GM12873 (cell line): Measurements from ENCODE around the gene RCAN3.

ENCODE experiments used
- CTCF ChIP-seq: IDR thresholded peaks from 2 replicates; pipeline ENCODE4 v1.5.1; 2012; ENCODE audit warnings: low read depth, mild to moderate bottlenecking, moderate library complexity, low read length, control low read depth; ENCODE audit not compliant: insufficient read depth; ENCODE audit errors: missing control alignments

Gene RCAN3

DNA sequence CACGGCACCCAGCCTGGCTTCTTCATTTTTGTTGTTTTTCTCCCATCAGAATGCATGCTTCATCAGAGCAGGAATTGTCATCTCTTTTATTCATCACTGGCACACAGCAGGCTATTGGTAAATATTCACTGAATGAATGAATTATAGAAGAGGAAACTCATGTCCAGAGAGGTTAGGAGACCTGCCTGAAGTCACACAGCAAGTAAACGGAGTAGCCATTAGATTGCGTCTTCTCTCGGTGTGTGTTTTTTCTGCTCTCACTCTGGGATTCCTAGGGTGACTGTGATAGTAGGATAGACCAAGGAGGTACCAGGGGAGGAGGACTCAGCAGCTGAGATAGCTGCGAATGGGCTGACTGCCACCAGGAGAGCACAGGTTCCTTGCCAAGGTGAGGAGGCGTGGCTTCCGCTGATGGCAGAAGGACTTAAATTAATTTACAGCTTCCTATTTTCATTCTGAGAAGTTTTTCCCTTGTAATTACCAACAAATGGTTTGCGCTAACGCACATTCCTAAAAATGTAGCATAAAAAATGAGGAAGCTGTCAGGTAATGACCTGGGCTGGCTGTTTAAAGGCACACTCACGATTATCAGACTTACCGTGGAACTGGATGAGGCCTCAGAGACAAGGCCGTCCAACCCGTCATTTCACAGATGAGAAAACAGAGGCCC, 48.8 kb downstream of the RCAN3 start:
- TF ChIP-seq CTCF, result no peak

DNA sequence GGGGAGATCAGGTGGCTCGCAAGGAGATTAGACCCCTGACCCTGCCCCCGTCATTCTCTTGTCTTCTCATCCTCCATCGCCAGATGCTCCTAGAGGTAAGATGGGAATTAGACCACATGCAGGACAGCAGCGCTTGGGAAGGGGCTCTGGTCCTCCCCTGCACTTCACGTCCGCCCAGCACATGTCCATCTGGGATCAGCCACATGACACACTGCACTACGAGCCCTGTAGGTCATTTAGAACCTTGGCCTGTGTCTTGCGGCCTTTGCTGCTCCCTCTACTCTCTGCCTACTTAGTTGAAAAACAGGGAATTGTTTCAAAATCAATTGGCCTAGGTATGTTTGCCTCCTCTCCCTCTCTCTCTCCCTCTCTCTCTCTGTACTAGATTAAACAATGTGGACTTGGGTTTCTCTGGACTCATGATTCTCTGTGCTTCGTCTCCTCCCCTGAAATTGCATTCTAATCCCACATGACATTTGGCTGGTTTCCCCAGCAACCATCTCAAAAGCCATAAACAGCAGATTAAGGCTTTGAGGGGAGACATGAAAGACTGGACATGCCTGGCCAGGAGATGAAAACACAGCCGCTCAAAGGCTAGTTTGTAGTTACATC, 49.4 kb downstream of the RCAN3 start:
- TF ChIP-seq CTCF, result no peak

- no peak for TF ChIP-seq CTCF
Measured at GRCh38 chr1:24553931-24554330, 51.3 kb downstream of the RCAN3 start.

GRCh38 chr1:24554714-24555113, 52.1 kb downstream of the RCAN3 start:
- no peak for TF ChIP-seq CTCF

DNA sequence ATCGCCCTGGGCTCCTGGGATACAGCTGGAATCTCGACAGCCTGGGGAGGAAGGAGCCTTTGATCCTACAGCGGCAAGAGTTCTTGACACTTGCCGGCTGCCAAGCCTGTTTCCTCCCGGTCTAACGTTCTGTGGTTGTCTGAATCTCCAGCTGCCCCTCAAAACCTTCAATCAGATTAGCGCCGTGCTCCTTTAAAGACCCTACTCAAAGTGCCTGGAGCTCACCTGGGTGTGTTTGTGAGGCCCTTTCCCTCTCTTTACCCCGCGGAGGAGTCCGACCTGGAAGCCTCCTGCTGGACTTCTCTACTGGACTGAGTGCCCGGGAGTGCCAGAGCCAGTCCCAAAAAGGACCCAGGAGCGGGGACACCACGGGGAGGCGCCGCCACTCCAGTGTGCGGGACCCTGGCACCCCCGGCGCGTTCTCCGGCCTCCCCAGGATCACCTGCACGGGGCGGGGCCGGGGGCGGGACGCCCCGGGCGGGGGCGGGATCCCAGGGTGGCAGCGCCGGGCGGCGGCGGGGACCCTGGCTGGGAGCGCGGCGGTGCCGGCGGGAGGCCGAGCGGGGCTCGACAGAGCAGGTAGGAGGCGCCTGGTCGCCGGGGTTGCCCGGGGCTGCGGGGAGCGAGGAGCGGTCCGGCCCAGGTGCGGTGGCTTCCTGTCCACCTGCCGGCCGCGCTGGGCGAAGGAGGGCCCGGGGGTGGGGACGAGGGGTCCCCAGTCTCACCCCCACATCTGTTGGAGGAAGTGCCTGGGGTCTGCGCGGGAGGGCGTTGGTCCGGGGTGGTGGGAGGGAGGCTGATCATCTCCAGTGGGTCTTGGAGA, 53.2 kb downstream of the RCAN3 start, which contains the start of gene NCMAP:
Gene NCMAP (plus strand): TSS at position 497 of the 823 bp plus-strand sequence. CDS start 39,344 bp downstream, outside the sequence.
- no peak for TF ChIP-seq CTCF

DNA sequence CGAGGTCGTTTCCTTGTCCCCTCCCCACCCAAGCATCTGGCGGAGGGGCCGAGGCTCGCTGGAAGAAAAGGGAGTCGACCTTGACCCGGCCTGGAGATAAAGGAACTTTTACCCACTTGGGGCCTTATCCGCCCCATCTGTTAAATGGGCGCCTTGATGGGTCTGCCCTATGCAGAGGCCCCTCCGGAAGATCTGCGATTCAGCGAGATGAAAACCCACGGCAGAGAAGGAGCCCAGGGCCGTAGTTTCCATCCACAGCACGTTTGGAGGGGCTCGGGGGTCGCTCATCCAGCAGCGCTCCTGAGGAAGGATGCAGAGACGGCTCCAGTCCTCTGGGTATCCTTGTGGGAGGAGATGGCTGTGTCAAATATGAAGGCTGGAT, 53.8 kb downstream of the RCAN3 start:
- TF ChIP-seq CTCF, result no peak

GRCh38 chr1:24557220-24557619, 54.6 kb downstream of the RCAN3 start:
- TF ChIP-seq CTCF, result no peak
